ENCODE data around the gene RASSF9.

The RASSF9 gene

DNA sequence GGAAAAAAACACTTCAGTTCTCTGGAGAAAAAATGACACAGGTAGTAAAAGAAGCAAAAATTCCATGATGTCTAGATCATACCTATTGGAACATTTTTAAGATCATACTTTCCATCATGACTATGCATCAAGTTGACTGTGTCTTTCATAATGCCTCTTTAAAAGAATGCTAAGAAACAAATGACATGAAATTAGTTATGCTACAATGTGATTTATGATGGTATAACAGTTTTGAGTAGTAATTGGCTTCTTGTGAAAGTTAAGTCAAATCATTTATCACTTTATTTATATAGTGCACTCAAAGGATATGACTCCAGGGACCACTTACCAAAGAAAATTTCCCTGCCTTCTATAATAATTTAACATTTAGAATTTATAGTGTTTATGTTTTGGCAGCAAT, 28.5 kb downstream of the RASSF9 start:
- Histone ChIP-seq H2AK5ac (ENCODE audit: low read length) (no peak overlapping the region), H3K4me2 (ENCODE audit: low read length) (no peak overlapping the region), H3K9me3 (ENCODE audit: insufficient read depth, low read depth, low read length) (no peaks in the 10 kb centered on the region), H3K4me3 (ENCODE audit: low read depth, low read length) (no peak overlapping the region), H3K4me1 (ENCODE audit: control insufficient read depth in 1 of 2, insufficient read depth in 2 of 2, low read length in 2 of 2) (no peaks in the 10 kb centered on the region), H3K27ac (ENCODE audit: low read depth, low read length) (no peak overlapping the region), H3K9ac (ENCODE audit: low read length) (no peak overlapping the region), H3K14ac (ENCODE audit: low read length) (no peak overlapping the region), H2BK5ac (ENCODE audit: low read depth, low read length, poor library complexity) (no peak overlapping the region), H4K8ac (ENCODE audit: low read depth, low read length) (no peak overlapping the region), H3K36me3 (ENCODE audit: control insufficient read depth in 1 of 2, insufficient read depth in 2 of 2, low read length in 2 of 2) (no peaks in the 10 kb centered on the region), H3K27me3 (ENCODE audit: insufficient read depth, low read length) (no peaks in the 10 kb centered on the region), H4K91ac (ENCODE audit: low read depth, low read length) (no peak overlapping the region), H3K18ac (ENCODE audit: low read length) (no peak overlapping the region), H2AFZ (ENCODE audit: insufficient read depth, low read length, poor library complexity) (no peak overlapping the region), H3K79me1 (ENCODE audit: low read length) (no peaks in the 10 kb centered on the region), H2BK120ac (ENCODE audit: insufficient read depth, low read length, poor library complexity) (no peak overlapping the region), H4K12ac (ENCODE audit: low read depth, low read length) (no peak overlapping the region), H3K4ac (ENCODE audit: low read depth, low read length) (no peak overlapping the region), H2BK12ac (ENCODE audit: low read length) (no peak overlapping the region), H3K79me2 (ENCODE audit: control insufficient read depth, insufficient read depth, low read length, poor library complexity) (no peaks in the 10 kb centered on the region), H3K23ac (ENCODE audit: low read length) (no peak overlapping the region)
- peak in 1 of 2 donors; percentile 54 for DNase-seq

DNA sequence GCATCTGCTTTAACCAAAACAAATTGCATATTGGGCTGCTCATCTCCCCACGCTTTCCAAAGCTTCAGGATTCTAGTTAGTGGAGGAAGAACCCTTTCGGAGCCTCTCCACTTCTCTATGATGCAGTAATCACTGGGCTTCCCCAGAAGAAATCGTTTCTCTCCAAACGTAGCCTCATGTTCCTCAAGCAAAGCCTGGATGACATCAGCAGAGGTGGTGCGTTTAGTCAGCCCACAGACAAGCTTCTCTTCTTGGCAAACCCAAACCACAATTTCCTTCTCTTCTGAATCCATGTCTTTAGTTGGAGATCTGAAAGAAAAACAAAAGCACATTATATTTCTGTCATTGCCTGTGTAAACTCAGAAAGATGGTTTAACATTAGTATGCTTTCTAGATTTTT, 30.6 kb downstream of the RASSF9 start:
- no peak overlapping the region for H4K8ac ChIP-seq (ENCODE audit: low read depth, low read length)
- no peak overlapping the region for H2BK12ac ChIP-seq (ENCODE audit: low read length)
- no peak overlapping the region for H3K18ac ChIP-seq (ENCODE audit: low read length)
- no peaks in the 10 kb centered on the region for H3K27me3 ChIP-seq (ENCODE audit: insufficient read depth, low read length)
- H4K12ac ChIP-seq (ENCODE audit: low read depth, low read length): no peak overlapping the region
- no peak overlapping the region for H3K9ac ChIP-seq (ENCODE audit: low read length)
- no peaks in the 10 kb centered on the region for H3K4me1 ChIP-seq (ENCODE audit: control insufficient read depth in 1 of 2, insufficient read depth in 2 of 2, low read length in 2 of 2)
- H2BK5ac ChIP-seq (ENCODE audit: low read depth, low read length, poor library complexity): no peak overlapping the region
- H3K27ac ChIP-seq (ENCODE audit: low read depth, low read length): no peak overlapping the region
- no CpG with 5 or more reads among the region's 5 CpGs for WGBS (ENCODE audit: extremely low coverage, insufficient coverage, insufficient read length)
- no peak overlapping the region for H3K14ac ChIP-seq (ENCODE audit: low read length)
- H2BK120ac ChIP-seq (ENCODE audit: insufficient read depth, low read length, poor library complexity): no peak overlapping the region
- DNase-seq: no peak
- no peaks in the 10 kb centered on the region for H3K79me2 ChIP-seq (ENCODE audit: control insufficient read depth, insufficient read depth, low read length, poor library complexity)
- no peak overlapping the region for H3K4ac ChIP-seq (ENCODE audit: low read depth, low read length)
- H3K9me3 ChIP-seq (ENCODE audit: insufficient read depth, low read depth, low read length): no peaks in the 10 kb centered on the region
- H3K23ac ChIP-seq (ENCODE audit: low read length): no peak overlapping the region
- H3K79me1 ChIP-seq (ENCODE audit: low read length): no peaks in the 10 kb centered on the region
- no peak overlapping the region for H4K91ac ChIP-seq (ENCODE audit: low read depth, low read length)
- H2AFZ ChIP-seq (ENCODE audit: insufficient read depth, low read length, poor library complexity): no peak overlapping the region
- H3K36me3 ChIP-seq (ENCODE audit: control insufficient read depth in 1 of 2, insufficient read depth in 2 of 2, low read length in 2 of 2): no peaks in the 10 kb centered on the region
- no peak overlapping the region for H2AK5ac ChIP-seq (ENCODE audit: low read length)
- no peak overlapping the region for H3K4me3 ChIP-seq (ENCODE audit: low read depth, low read length)
- no peak overlapping the region for H3K4me2 ChIP-seq (ENCODE audit: low read length)

- H3K23ac ChIP-seq (ENCODE audit: low read length): no peak overlapping the region
- DNase-seq: no peak
- WGBS (ENCODE audit: extremely low coverage, insufficient coverage, insufficient read length): no CpG with 5 or more reads among the region's 3 CpGs
- no peak overlapping the region for H4K91ac ChIP-seq (ENCODE audit: low read depth, low read length)
- no peak overlapping the region for H2AFZ ChIP-seq (ENCODE audit: insufficient read depth, low read length, poor library complexity)
- no peak overlapping the region for H4K12ac ChIP-seq (ENCODE audit: low read depth, low read length)
- no peaks in the 10 kb centered on the region for H3K4me1 ChIP-seq (ENCODE audit: control insufficient read depth in 1 of 2, insufficient read depth in 2 of 2, low read length in 2 of 2)
- no peaks in the 10 kb centered on the region for H3K27me3 ChIP-seq (ENCODE audit: insufficient read depth, low read length)
- no peak overlapping the region for H3K14ac ChIP-seq (ENCODE audit: low read length)
- H3K27ac ChIP-seq (ENCODE audit: low read depth, low read length): no peak overlapping the region
- H2BK12ac ChIP-seq (ENCODE audit: low read length): no peak overlapping the region
- no peak overlapping the region for H3K18ac ChIP-seq (ENCODE audit: low read length)
- H3K9ac ChIP-seq (ENCODE audit: low read length): no peak overlapping the region
- H3K4me3 ChIP-seq (ENCODE audit: low read depth, low read length): no peak overlapping the region
- H2BK120ac ChIP-seq (ENCODE audit: insufficient read depth, low read length, poor library complexity): no peak overlapping the region
- no peak overlapping the region for H2BK5ac ChIP-seq (ENCODE audit: low read depth, low read length, poor library complexity)
- no peaks in the 10 kb centered on the region for H3K79me2 ChIP-seq (ENCODE audit: control insufficient read depth, insufficient read depth, low read length, poor library complexity)
- no peaks in the 10 kb centered on the region for H3K9me3 ChIP-seq (ENCODE audit: insufficient read depth, low read depth, low read length)
- no peak overlapping the region for H2AK5ac ChIP-seq (ENCODE audit: low read length)
- H3K79me1 ChIP-seq (ENCODE audit: low read length): no peaks in the 10 kb centered on the region
- no peak overlapping the region for H3K4me2 ChIP-seq (ENCODE audit: low read length)
- no peaks in the 10 kb centered on the region for H3K36me3 ChIP-seq (ENCODE audit: control insufficient read depth in 1 of 2, insufficient read depth in 2 of 2, low read length in 2 of 2)
- H3K4ac ChIP-seq (ENCODE audit: low read depth, low read length): no peak overlapping the region
- no peak overlapping the region for H4K8ac ChIP-seq (ENCODE audit: low read depth, low read length)
These were observed 31.5 kb downstream of the RASSF9 start for GRCh38 chr12:85804663-85805062.

- Histone ChIP-seq H3K79me2 (ENCODE audit: control insufficient read depth, insufficient read depth, low read length, poor library complexity) (no peaks in the 10 kb centered on the region), H3K4me3 (ENCODE audit: low read depth, low read length) (no peak overlapping the region), H3K14ac (ENCODE audit: low read length) (no peak overlapping the region), H3K79me1 (ENCODE audit: low read length) (no peaks in the 10 kb centered on the region), H2AFZ (ENCODE audit: insufficient read depth, low read length, poor library complexity) (no peak overlapping the region), H3K4me2 (ENCODE audit: low read length) (no peak overlapping the region), H3K27ac (ENCODE audit: low read depth, low read length) (no peak overlapping the region), H3K9me3 (ENCODE audit: insufficient read depth, low read depth, low read length) (no peaks in the 10 kb centered on the region), H3K18ac (ENCODE audit: low read length) (no peak overlapping the region), H4K12ac (ENCODE audit: low read depth, low read length) (no peak overlapping the region), H3K23ac (ENCODE audit: low read length) (no peak overlapping the region), H3K27me3 (ENCODE audit: insufficient read depth, low read length) (no peaks in the 10 kb centered on the region), H3K4me1 (ENCODE audit: control insufficient read depth in 1 of 2, insufficient read depth in 2 of 2, low read length in 2 of 2) (no peaks in the 10 kb centered on the region), H4K91ac (ENCODE audit: low read depth, low read length) (no peak overlapping the region), H3K36me3 (ENCODE audit: control insufficient read depth in 1 of 2, insufficient read depth in 2 of 2, low read length in 2 of 2) (no peaks in the 10 kb centered on the region), H4K8ac (ENCODE audit: low read depth, low read length) (no peak overlapping the region), H2BK12ac (ENCODE audit: low read length) (no peak overlapping the region), H2BK120ac (ENCODE audit: insufficient read depth, low read length, poor library complexity) (no peak overlapping the region), H3K9ac (ENCODE audit: low read length) (no peak overlapping the region), H2AK5ac (ENCODE audit: low read length) (no peak overlapping the region), H3K4ac (ENCODE audit: low read depth, low read length) (no peak overlapping the region), H2BK5ac (ENCODE audit: low read depth, low read length, poor library complexity) (no peak overlapping the region)
- DNase-seq: no peak
- no CpG with 5 or more reads among the region's 2 CpGs for WGBS (ENCODE audit: extremely low coverage, insufficient coverage, insufficient read length)
These were observed 32.3 kb downstream of the RASSF9 start for GRCh38 chr12:85803923-85804322.
